Activated naive CD4-positive, alpha-beta T cell treated with anti-CD3 and anti-CD28 coated beads for 36 hours (primary cell): ENCODE data around the gene ANTXR1. TPM values are rescaled to one million over a fixed set of nuclear protein-coding genes. Genes with fewer than 3 reads are reported as not detected.

Experiments
- CTCF ChIA-PET: fragments of 350-600 bp; sonication (Branson Sonifier 250); formaldehyde crosslinking; loops from one replicate; lab custom pipeline; 2021; ENCODE audit warnings: antibody characterized with exemption; lab: Charles Lee
- DNase-seq: peaks from one replicate; pipeline ENCODE4 v3.0.0-alpha.2; 2020
- H3K27ac Mint-ChIP-seq: one replicate; pipeline ENCODE4 v1.8.0; 2021; ENCODE audit warnings: mild to moderate bottlenecking, mixed read lengths
- H3K27me3 Mint-ChIP-seq: one replicate; pipeline ENCODE4 v1.8.0; 2021; ENCODE audit warnings: low read depth, mixed read lengths
- H3K36me3 Mint-ChIP-seq: one replicate; pipeline ENCODE4 v1.8.0; 2021; ENCODE audit warnings: low read depth, mixed read lengths
- H3K4me1 Mint-ChIP-seq: one replicate; pipeline ENCODE4 v1.8.0; 2021; ENCODE audit warnings: low read depth, mixed read lengths
- H3K4me3 Mint-ChIP-seq: one replicate; pipeline ENCODE4 v1.8.0; 2021; ENCODE audit warnings: mild to moderate bottlenecking, moderate library complexity, mixed read lengths
- H3K9me3 Mint-ChIP-seq: one replicate; pipeline ENCODE4 v1.8.0; 2021; ENCODE audit warnings: mixed read lengths
- intact Hi-C: fragments of 100-400 bp; cut with micrococcal nuclease; formaldehyde crosslinking; loops from one replicate; pipeline ENCODE4 v1.15.1; 2023
- total RNA-seq, 2 experiments: library from RNA; stranded (reverse); gene quantifications; one replicate each; pipeline ENCODE4 v1.2.3, GENCODE V29; 2021

Gene ANTXR1
- total RNA-seq, 2 experiments from 2014 or later = 0.17 TPM; not detected in 1

DNA sequence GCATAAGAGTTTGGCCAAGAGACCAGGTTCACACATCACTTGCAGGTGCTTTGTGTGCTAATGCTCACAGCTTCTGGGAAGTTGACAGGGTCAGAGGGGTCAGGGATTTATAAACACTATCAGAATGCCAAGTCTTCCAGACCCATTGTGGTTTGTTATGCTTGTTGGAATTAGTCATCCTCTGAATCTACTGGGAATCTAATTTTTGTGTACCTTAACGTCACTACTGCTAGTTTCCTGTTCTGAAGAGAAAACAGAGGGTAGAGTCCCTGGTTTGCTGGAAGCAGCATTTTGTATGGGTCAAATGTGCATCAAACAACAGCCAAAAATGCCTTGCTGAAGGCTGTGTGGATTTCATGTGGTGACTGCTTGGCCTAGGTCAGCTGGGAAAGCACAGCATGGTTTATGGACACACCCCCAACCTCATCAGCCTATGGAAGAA, 33.3 kb downstream of the ANTXR1 start:
- Mint-ChIP-seq H3K27ac (no peak overlapping the region), H3K27me3 (peaks cover 26% of the 10 kb centered on the region), H3K4me1 (no peaks in the 10 kb centered on the region), H3K4me3 (no peak overlapping the region), H3K9me3 (no peaks in the 10 kb centered on the region), H3K36me3 (no peaks in the 10 kb centered on the region)
- intact Hi-C loops = no loop called here
- CTCF ChIA-PET = no interaction called here
- no peak for DNase-seq

- intact Hi-C loops = no loop called here
- Mint-ChIP-seq H3K4me1 (no peaks in the 10 kb centered on the region), H3K36me3 (no peaks in the 10 kb centered on the region), H3K27me3 (peaks cover 19% of the 10 kb centered on the region), H3K9me3 (no peaks in the 10 kb centered on the region), H3K27ac (no peak overlapping the region), H3K4me3 (no peak overlapping the region)
- DNase-seq = no peak
- CTCF ChIA-PET = no interaction called here
Measured at GRCh38 chr2:69047625-69048145, 34.7 kb downstream of the ANTXR1 start.

DNA sequence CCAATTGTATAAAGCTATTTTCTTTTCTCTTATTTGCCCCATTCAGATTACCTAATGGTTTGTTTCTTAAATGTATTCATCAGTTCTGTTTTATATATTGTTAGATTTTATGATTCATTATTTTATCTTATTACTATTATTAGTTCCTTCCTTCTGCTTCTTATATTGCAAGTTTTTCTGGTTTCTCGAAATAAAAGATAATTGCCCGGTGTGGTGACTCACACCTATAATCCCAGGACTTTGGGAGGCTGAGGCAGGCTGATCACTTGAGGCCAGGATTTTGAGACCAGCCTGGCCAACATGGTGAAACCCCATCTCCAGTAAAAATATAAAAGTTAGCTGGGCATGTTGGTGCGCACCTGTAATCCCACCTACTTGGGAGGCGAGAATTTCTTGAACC, 37.8 kb downstream of the ANTXR1 start:
- Mint-ChIP-seq H3K9me3 (no peaks in the 10 kb centered on the region), H3K4me1 (peaks cover 7% of the 10 kb centered on the region), H3K36me3 (no peaks in the 10 kb centered on the region), H3K27ac (no peak overlapping the region), H3K27me3 (peaks cover 25% of the 10 kb centered on the region), H3K4me3 (no peak overlapping the region)
- intact Hi-C loops = no loop called here
- DNase-seq = no peak
- CTCF ChIA-PET = no interaction called here

DNA sequence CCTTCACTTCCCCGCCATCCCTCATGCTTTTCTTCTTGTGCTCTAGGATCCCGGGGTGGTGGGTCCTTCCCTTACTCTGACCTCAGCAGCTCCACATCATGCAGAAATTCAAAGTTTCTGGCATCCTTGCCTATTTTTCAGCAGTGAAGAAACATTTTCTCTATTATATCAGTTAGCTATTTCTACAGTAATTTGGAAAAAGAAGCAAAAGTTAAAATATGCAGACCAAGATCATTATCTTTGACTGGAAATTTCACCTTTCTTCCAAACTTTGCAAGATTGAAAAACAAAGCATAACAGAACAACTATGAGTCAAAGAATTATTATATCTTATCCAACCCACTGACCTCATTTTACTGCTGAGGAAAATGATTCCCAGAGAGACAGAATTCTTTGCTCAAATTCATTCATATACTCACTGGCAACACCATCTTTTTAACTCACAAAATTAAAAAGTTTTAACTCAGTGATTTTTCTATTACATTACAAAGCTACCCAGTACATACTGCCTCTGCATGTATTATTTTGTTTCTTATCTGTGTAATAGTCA, 40.5 kb downstream of the ANTXR1 start:
- H3K4me3 Mint-ChIP-seq = no peak overlapping the region
- CTCF ChIA-PET = no interaction called here
- intact Hi-C loops = no loop called here
- peaks cover 32% of the 10 kb centered on the region for H3K27me3 Mint-ChIP-seq
- DNase-seq = no peak
- H3K27ac Mint-ChIP-seq = no peak overlapping the region
- H3K36me3 Mint-ChIP-seq = no peaks in the 10 kb centered on the region
- H3K4me1 Mint-ChIP-seq = peaks cover 7% of the 10 kb centered on the region
- no peaks in the 10 kb centered on the region for H3K9me3 Mint-ChIP-seq

- Mint-ChIP-seq H3K27me3 (peaks cover 39% of the 10 kb centered on the region), H3K9me3 (no peaks in the 10 kb centered on the region), H3K36me3 (no peaks in the 10 kb centered on the region), H3K27ac (no peak overlapping the region), H3K4me3 (no peak overlapping the region), H3K4me1 (peaks cover 7% of the 10 kb centered on the region)
- CTCF ChIA-PET = interaction anchor here (0.6 kb wide), 1 partner anchor 58 kb away, joined by 5 read pairs; no protein-coding TSS in a partner anchor
- peak; percentile 30 for DNase-seq
- intact Hi-C loops = loop anchor here (1.0 kb wide), 2 partner anchors 40 to 587 kb away; partner anchors contain the start of genes APLF and FBXO48
Measured at GRCh38 chr2:69054431-69054830, 41.5 kb downstream of the ANTXR1 start.

GRCh38 chr2:69055688-69056470, 42.9 kb downstream of the ANTXR1 start:
- no peaks in the 10 kb centered on the region for H3K36me3 Mint-ChIP-seq
- H3K27me3 Mint-ChIP-seq = peaks cover 49% of the 10 kb centered on the region
- no peak overlapping the region for H3K4me3 Mint-ChIP-seq
- no peak overlapping the region for H3K27ac Mint-ChIP-seq
- intact Hi-C loops = no loop called here
- H3K9me3 Mint-ChIP-seq = no peaks in the 10 kb centered on the region
- no peak for DNase-seq
- H3K4me1 Mint-ChIP-seq = peaks cover 7% of the 10 kb centered on the region
- CTCF ChIA-PET = interaction anchor here (0.6 to 0.7 kb wide), 2 partner anchors 39 to 234 kb away, joined by 3 to 4 read pairs; no protein-coding TSS in a partner anchor

DNA sequence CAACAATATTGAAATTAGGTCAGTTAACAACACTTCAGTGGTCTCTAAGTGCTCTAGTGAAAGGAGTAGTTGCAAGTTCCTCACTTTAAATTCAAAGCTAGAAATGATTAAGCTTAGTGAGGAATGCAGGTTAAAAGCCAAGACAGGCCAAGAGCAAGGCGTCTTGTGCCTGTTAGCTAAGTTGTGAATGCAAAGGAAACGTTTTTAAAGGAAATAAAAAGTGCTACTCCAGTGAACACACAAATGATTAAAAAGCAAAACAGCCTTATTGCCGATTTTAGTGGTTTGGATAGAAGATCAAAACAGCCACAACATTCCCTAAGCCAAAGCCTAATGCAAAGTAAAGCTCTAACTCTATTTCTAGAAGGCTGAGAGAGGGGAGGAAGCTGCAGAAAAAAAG, 44.7 kb downstream of the ANTXR1 start:
- intact Hi-C loops = no loop called here

DNA sequence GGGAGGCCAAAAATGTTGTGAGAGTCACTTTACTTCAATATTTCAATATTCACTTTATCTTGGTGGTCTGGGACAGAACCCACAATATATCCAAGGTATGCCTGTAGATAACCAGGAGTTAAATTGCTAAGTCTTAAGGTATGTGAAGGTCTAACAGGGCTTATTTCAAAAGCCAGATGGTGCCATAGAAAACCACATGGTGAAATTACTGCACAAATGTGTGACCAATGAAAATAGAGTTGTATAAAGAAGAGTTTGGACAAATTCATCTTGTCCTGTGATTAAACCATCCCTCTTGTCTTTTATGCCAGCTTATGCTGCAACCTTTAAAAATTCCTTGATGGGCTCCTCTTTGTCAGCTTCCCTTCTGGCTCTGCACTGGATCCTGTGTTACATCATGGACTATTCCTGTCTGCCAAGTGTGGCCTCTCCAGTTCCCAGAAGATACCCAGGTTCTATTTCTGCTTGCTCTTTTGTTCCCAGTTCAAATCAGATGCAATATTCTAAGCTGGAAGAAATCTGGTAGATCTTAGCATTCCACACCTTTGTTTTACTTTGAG, 46.8 kb downstream of the ANTXR1 start:
- no peak overlapping the region for H3K27ac Mint-ChIP-seq
- intact Hi-C loops = no loop called here
- CTCF ChIA-PET = interaction anchor here (0.7 kb wide), 1 partner anchor 15 kb away, joined by 3 read pairs; no protein-coding TSS in a partner anchor

More for the DNA sequence above, 44.7 kb downstream of the ANTXR1 start:
- Mint-ChIP-seq H3K4me3 (no peak overlapping the region), H3K27me3 (peaks cover 55% of the 10 kb centered on the region), H3K36me3 (no peaks in the 10 kb centered on the region), H3K27ac (no peak overlapping the region), H3K9me3 (no peaks in the 10 kb centered on the region), H3K4me1 (peaks cover 7% of the 10 kb centered on the region)
- DNase-seq = no peak
- CTCF ChIA-PET = interaction anchor here (1.0 kb wide), 1 partner anchor 43 kb away, joined by 6 read pairs; no protein-coding TSS in a partner anchor

DNA sequence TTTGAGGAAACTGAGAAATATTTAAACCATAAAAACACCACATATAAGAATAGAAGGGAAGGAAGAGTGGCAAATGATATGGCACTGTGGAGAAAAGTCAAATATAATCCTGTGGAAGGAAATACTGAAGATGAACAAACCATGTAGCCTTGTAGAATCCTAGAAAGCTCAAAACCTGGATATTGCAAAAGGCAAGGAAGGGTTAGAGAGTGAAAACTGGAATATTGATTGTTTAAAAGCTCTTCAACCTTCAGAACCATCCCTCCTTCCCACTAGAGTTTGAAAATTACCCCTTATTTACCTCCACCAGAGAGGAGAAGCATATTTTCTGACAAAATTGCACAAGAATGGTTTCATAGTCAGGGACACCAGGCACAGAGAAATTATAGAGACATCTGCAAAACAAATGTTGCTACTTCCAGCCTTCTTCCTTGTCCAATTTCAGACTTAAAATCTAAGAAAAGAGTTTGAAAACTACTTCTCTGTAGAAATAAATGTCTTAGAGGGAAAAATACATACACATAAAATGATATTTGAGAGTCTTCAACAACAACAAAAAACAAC, 48.0 kb downstream of the ANTXR1 start:
- intact Hi-C loops = no loop called here
- no peaks in the 10 kb centered on the region for H3K9me3 Mint-ChIP-seq
- no peak for DNase-seq
- CTCF ChIA-PET = no interaction called here
- H3K4me1 Mint-ChIP-seq = no peaks in the 10 kb centered on the region
- no peak overlapping the region for H3K4me3 Mint-ChIP-seq
- H3K27ac Mint-ChIP-seq = no peak overlapping the region
- no peaks in the 10 kb centered on the region for H3K36me3 Mint-ChIP-seq
- H3K27me3 Mint-ChIP-seq = peaks cover 35% of the 10 kb centered on the region

More for the DNA sequence above, 46.8 kb downstream of the ANTXR1 start:
- no peak for DNase-seq
- Mint-ChIP-seq H3K36me3 (no peaks in the 10 kb centered on the region), H3K9me3 (no peaks in the 10 kb centered on the region), H3K27me3 (peaks cover 44% of the 10 kb centered on the region), H3K4me1 (peaks cover under 1% of the 10 kb centered on the region), H3K4me3 (no peak overlapping the region)

DNA sequence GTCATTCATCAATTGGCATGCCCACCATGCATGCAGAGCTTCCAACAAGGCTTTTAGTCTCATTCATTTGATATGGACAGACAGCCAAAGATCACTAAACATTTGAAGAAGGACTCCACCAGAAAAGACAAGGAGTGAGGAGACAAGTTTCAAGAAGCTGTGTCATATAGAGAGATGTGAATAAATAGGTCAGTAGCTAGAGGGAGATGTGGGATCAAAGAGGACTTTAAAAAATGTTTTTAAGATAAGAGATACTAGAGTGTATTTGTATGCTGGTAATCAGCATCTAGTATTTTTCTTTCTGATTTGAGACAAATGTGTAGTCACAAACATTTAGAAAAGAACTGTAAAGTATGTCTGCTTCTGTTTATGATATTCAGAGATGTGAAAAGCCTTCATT, 48.5 kb downstream of the ANTXR1 start:
- Mint-ChIP-seq H3K27ac (no peak overlapping the region), H3K9me3 (no peaks in the 10 kb centered on the region), H3K4me3 (no peak overlapping the region), H3K36me3 (no peaks in the 10 kb centered on the region), H3K27me3 (peaks cover 33% of the 10 kb centered on the region), H3K4me1 (no peaks in the 10 kb centered on the region)
- intact Hi-C loops = no loop called here
- CTCF ChIA-PET = interaction anchor here (1.4 kb wide), 1 partner anchor 48 kb away, joined by 4 read pairs; the partner anchor contains the start of gene ANTXR1
- DNase-seq = no peak

DNA sequence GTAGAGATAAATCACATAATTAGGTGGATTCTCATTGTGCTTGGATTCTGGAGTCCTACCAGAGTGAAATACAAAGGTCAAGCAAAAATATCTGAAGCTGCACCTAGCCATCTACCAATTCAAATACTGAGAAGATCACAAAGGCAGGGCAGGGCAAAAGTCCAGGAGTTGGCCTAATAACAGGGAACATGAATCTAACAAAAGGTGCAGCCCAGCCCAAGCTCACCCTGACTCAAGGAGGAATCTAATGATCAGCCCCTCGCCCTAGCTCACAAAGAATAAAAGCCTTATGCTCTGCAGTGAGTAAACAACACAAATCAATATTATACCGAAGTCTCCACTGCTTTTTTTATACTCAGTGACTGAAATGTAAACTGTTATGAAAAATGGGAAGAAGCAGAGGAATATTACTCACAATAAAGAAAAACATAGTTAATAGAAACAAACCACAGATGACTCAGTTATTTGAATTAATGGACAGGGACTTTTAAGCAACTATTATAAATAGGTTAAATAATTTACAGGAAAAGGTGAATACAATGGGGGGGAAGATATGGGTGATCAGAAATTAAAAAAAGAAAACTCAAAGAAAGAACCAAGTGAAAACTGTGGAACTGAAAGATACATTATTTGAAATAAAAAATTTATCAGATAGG, 49.5 kb downstream of the ANTXR1 start:
- Mint-ChIP-seq H3K36me3 (no peaks in the 10 kb centered on the region), H3K9me3 (no peaks in the 10 kb centered on the region), H3K27me3 (peaks cover 31% of the 10 kb centered on the region), H3K4me1 (no peaks in the 10 kb centered on the region), H3K4me3 (no peak overlapping the region), H3K27ac (no peak overlapping the region)
- CTCF ChIA-PET = interaction anchor here (1.4 kb wide), 1 partner anchor 49 kb away, joined by 4 read pairs; the partner anchor contains the start of gene ANTXR1
- intact Hi-C loops = no loop called here
- no peak for DNase-seq
